K562 (cell line): ENCODE data around the gene WDR90. TPM values are rescaled to one million over a fixed set of nuclear protein-coding genes. Genes with fewer than 3 reads are reported as not detected.

ENCODE experiments used
- BCL6 ChIP-seq: fragments of 250-450 bp; sonication (Bioruptor Pico); IDR thresholded peaks from 2 replicates; pipeline ENCODE4 v1.4.0; 2020
- CBX2 ChIP-seq: fragments of 200-600 bp; sonication (generic); IDR thresholded peaks from one replicate; pipeline ENCODE4 v1.6.1; 2012; ENCODE audit warnings: mild to moderate bottlenecking, low read length, inconsistent platforms; ENCODE audit not compliant: insufficient read depth, poor library complexity, severe bottlenecking
- GATAD2A ChIP-seq: fragments of 450-650 bp; IDR thresholded peaks from 2 replicates; pipeline ENCODE4 v1.6.1; 2017
- LEF1 ChIP-seq: fragments of 450-650 bp; IDR thresholded peaks from 2 replicates; pipeline ENCODE4 v1.6.1; 2016; ENCODE audit warnings: mild to moderate bottlenecking
- MAX ChIP-seq: sonication (generic); formaldehyde crosslinking; IDR thresholded peaks from 2 replicates; pipeline ENCODE4 v1.9.0; 2022; ENCODE audit warnings: mild to moderate bottlenecking, missing genetic modification reagents
- MLLT1 ChIP-seq, 2 experiments: fragments of 450-650 bp; IDR thresholded peaks; 2 replicates each; pipeline ENCODE4 v1.6.1; 2016
- NKRF ChIP-seq: fragments of 450-650 bp; IDR thresholded peaks from 2 replicates; pipeline ENCODE4 v1.6.1; 2016; ENCODE audit warnings: borderline replicate concordance
- TEAD4 ChIP-seq, 2 experiments: sonication (generic) in 1 of 2; formaldehyde crosslinking in 1 of 2; IDR thresholded peaks; 2 replicates each; pipeline versions ENCODE4 v1.6.1 to v1.8.0; 2012 to 2022; ENCODE audit warnings: borderline replicate concordance in 1 of 2, inconsistent platforms in 1 of 2, low read length in 1 of 2, mild to moderate bottlenecking in 1 of 2, missing genetic modification reagents in 1 of 2
- TGIF2 ChIP-seq: sonication (generic); formaldehyde crosslinking; IDR thresholded peaks from 2 replicates; pipeline ENCODE4 v1.8.1; 2022; ENCODE audit warnings: mild to moderate bottlenecking, missing genetic modification reagents, moderate library complexity
- TSC22D4 ChIP-seq: fragments of 450-650 bp; IDR thresholded peaks from 2 replicates; pipeline ENCODE4 v1.6.1; 2016; ENCODE audit warnings: missing genetic modification characterization, missing biosample characterization, control low read depth
- polyA plus RNA-seq, 8 experiments: library from polyadenylated mRNA; depleted of rRNA in 4 of 8; stranded (reverse) in 5 of 8; unstranded in 3 of 8; fragments of >200 nt; fragmentation: Nextera tagmentation in 2 of 8; fragmentation: Illumina TruSeq in 1 of 8; extraction: Ambion mirVana in 2 of 8; extraction: Trizol in 1 of 8; gene quantifications; 2 replicates each; pipeline versions ENCODE4 v1.2.1 to v1.2.3, GENCODE V29; 2011 to 2014; ENCODE audit warnings: inconsistent platforms in 1 of 8, missing spikeins in 1 of 8
- total RNA-seq, 7 experiments: library from RNA; depleted of rRNA in 6 of 7; stranded (reverse); fragments of >200 nt in 6 of 7; fragmentation: Illumina TruSeq in 2 of 7; extraction: Trizol in 2 of 7; gene quantifications; 2 replicates each; pipeline versions ENCODE4 v1.2.1 to v1.2.3, GENCODE V29; 2011 to 2021; ENCODE audit warnings: low replicate concordance in 1 of 7
- TF ChIP-seq, protein P1 (sequence below): fragments of 250-450 bp; sonication (Bioruptor Pico); IDR thresholded peaks from 2 replicates; pipeline ENCODE4 v1.5.0; 2021; ENCODE audit warnings: mild to moderate bottlenecking, moderate library complexity
- TF ChIP-seq, protein P2 (sequence below): fragments of 250-450 bp; sonication (Bioruptor Pico); IDR thresholded peaks from 2 replicates; pipeline ENCODE4 v1.4.0; 2020; ENCODE audit warnings: mild to moderate bottlenecking
- TF ChIP-seq, protein P3 (sequence below), 3 experiments: fragments of 200-800 bp in 1 of 3; sonication (Bioruptor generic) in 1 of 3; sonication (generic) in 1 of 3; formaldehyde crosslinking in 1 of 3; IDR thresholded peaks; 2 replicates each; pipeline versions ENCODE4 v1.6.1 to v1.8.0; 2016 to 2022; ENCODE audit warnings: mild to moderate bottlenecking in 2 of 3, missing compliant biosample characterization in 2 of 3, missing genetic modification characterization in 2 of 3, missing genetic modification reagents in 1 of 3

WDR90 gene
- total and polyA plus RNA-seq, 9 of the 15 experiments (the other 6 are each of a cell fraction or from before 2014, with no cell fraction given) = 0.44 to 12.6 (median 3.3) TPM

- TF ChIP-seq, protein P1, sequence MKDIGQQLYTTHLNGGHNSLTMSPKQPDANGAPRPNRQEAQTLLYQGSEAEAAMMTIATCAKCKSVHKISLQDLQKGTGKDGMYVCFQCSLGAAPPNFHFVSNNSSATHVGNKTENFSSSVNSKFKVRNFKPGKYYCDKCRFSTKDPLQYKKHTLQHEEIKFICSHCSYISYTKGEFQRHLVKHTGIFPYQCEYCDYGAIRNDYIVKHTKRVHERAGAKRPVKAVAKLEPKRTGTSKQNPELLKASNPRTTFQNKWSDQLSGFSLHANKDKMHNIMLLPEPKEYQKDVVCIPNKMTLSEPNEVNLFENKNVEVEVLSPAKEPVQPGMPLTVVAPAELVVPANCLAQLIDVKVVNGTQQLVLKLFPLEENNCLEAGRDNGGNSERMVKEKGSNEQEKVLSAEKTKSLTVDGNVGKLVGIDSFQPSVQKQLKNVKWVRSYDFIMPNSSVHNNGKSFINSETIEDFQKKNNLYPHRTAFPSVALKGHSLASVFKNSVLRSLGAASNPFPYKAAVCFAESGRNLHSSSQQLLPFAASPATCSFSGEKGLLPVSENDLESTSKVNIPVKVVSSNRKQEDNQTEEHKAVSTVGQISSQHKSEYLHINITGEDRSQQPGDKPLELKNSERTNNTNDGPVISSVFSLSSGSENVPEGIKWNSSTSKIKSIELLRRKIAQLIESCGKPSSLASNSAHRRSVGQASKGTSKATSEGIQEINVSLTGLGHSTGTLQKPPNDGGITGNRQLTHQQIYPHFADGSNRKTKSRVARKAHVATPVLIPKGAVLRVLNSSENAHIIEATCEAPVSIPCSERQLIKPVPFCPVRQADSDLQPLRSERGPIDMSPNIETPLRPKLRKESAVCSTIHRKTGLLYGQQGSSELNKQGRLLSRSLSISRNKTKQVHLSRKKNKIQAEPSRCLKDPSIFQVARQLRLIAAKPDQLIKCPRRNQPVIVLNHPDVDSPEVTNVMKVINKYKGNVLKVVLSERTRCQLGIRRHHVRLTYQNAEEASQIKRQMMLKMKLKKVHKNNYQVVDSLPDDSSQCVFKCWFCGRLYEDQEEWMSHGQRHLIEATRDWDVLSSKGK = no peak
- TF ChIP-seq TEAD4 (IDR thresholded peaks at IDR 0.05; ENCODE audit: low read length) (no peak), TEAD4 (CRISPR knock-in tag; IDR thresholded peaks at IDR 0.05; ENCODE audit: borderline replicate concordance) (no peak), GATAD2A (no peak), CBX2 (no peak), MLLT1 (IDR thresholded peaks at IDR 0.05) (no peak), BCL6 (CRISPR knock-in tag) (peak; percentile 26; the same call in 1 of the 2 replicates), MAX (CRISPR knock-in tag) (peak; percentile 29; the same call in 1 of the 2 replicates), TGIF2 (CRISPR knock-in tag) (peak; percentile 45; the same call in 1 of the 2 replicates), TSC22D4 (tag) (no peak), LEF1 (no peak), NKRF (no peak)
- TF ChIP-seq, protein P2, sequence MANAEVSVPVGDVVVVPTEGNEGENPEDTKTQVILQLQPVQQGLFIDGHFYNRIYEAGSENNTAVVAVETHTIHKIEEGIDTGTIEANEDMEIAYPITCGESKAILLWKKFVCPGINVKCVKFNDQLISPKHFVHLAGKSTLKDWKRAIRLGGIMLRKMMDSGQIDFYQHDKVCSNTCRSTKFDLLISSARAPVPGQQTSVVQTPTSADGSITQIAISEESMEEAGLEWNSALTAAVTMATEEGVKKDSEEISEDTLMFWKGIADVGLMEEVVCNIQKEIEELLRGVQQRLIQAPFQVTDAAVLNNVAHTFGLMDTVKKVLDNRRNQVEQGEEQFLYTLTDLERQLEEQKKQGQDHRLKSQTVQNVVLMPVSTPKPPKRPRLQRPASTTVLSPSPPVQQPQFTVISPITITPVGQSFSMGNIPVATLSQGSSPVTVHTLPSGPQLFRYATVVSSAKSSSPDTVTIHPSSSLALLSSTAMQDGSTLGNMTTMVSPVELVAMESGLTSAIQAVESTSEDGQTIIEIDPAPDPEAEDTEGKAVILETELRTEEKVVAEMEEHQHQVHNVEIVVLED = peak; percentile 78
- TF ChIP-seq, protein P3, sequence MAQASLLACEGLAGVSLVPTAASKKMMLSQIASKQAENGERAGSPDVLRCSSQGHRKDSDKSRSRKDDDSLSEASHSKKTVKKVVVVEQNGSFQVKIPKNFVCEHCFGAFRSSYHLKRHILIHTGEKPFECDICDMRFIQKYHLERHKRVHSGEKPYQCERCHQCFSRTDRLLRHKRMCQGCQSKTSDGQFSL (CRISPR knock-in tag; IDR thresholded peaks at IDR 0.05) = peak; percentile 63; the same call in 1 of the 2 replicates
- TF ChIP-seq, protein P3 (tag; IDR thresholded peaks at IDR 0.05) = no peak
Observed at GRCh38 chr16:667780-668518, 18.8 kb downstream of the WDR90 start, which contains the start of gene RHOT2 (continued).
